ENCODE results near the gene SPTSSB.

DNA sequence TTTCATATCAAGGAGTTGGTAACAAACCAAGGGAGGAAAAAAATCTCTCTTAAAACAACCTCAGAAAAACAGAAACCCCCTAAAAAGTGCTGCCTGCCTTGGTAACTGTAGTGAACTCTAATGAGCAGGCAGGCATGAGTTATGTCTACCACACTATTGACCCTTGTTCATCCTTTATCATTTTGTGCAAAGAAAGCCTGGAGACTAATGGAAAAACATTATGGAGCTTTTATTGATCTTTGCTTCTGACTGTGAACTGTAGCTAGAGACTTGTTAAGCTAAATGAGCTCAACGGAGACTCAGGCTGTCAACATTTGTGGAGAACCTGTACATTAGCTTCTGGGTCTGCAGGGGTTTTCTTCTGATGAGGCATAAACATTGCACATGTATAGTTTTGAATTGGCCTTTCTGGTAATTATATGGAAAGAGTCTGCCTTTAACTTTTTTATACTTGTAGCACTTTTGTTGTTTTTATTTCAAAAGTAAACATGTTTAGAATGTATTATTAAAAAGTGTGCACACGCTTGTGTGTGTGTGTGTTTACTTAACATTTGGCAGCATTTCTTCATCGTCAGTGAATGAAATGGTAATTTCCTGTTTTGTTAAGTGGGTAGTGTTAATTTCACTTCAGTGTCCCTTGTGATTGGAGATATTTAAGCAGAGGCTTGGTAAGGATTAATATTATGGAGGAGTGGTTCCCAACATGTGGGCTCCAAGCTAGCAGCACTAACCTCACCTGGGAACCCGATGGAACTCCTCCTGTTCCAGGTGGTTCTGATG is 15.9 kb upstream of the SPTSSB start:
- TF ChIP-seq, protein P1, sequence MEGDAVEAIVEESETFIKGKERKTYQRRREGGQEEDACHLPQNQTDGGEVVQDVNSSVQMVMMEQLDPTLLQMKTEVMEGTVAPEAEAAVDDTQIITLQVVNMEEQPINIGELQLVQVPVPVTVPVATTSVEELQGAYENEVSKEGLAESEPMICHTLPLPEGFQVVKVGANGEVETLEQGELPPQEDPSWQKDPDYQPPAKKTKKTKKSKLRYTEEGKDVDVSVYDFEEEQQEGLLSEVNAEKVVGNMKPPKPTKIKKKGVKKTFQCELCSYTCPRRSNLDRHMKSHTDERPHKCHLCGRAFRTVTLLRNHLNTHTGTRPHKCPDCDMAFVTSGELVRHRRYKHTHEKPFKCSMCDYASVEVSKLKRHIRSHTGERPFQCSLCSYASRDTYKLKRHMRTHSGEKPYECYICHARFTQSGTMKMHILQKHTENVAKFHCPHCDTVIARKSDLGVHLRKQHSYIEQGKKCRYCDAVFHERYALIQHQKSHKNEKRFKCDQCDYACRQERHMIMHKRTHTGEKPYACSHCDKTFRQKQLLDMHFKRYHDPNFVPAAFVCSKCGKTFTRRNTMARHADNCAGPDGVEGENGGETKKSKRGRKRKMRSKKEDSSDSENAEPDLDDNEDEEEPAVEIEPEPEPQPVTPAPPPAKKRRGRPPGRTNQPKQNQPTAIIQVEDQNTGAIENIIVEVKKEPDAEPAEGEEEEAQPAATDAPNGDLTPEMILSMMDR (IDR thresholded peaks at IDR 0.05) = no peak
- TF ChIP-seq SIN3A (IDR thresholded peaks at IDR 0.05; ENCODE audit: borderline replicate concordance, insufficient read depth, low read depth, low read length) = no peak
- TF ChIP-seq POLR2AphosphoS5 (IDR thresholded peaks at IDR 0.05; ENCODE audit: low read depth, low read length) = no peak
- TF ChIP-seq, protein P2, sequence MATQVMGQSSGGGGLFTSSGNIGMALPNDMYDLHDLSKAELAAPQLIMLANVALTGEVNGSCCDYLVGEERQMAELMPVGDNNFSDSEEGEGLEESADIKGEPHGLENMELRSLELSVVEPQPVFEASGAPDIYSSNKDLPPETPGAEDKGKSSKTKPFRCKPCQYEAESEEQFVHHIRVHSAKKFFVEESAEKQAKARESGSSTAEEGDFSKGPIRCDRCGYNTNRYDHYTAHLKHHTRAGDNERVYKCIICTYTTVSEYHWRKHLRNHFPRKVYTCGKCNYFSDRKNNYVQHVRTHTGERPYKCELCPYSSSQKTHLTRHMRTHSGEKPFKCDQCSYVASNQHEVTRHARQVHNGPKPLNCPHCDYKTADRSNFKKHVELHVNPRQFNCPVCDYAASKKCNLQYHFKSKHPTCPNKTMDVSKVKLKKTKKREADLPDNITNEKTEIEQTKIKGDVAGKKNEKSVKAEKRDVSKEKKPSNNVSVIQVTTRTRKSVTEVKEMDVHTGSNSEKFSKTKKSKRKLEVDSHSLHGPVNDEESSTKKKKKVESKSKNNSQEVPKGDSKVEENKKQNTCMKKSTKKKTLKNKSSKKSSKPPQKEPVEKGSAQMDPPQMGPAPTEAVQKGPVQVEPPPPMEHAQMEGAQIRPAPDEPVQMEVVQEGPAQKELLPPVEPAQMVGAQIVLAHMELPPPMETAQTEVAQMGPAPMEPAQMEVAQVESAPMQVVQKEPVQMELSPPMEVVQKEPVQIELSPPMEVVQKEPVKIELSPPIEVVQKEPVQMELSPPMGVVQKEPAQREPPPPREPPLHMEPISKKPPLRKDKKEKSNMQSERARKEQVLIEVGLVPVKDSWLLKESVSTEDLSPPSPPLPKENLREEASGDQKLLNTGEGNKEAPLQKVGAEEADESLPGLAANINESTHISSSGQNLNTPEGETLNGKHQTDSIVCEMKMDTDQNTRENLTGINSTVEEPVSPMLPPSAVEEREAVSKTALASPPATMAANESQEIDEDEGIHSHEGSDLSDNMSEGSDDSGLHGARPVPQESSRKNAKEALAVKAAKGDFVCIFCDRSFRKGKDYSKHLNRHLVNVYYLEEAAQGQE (IDR thresholded peaks at IDR 0.05; ENCODE audit: insufficient read depth in 1 of 2, low read depth in 2 of 2, low read length in 1 of 2) = no peak
- no peak for TF ChIP-seq TCF7L2 (IDR thresholded peaks at IDR 0.05; ENCODE audit: low read depth, low read length)

Data from Panc1 (cell line).